Heart left ventricle (tissue), 13 donors: ENCODE measurements around the gene TRIM46.

Experiments used
- POLR2A ChIP-seq, 2 donors: fragments of 450-650 bp; IDR thresholded peaks; one replicate each; pipeline ENCODE4 v1.6.1; 2017; ENCODE audit warnings: antibody characterized with exemption in 2 of 2, mild to moderate bottlenecking in 2 of 2, moderate library complexity in 2 of 2
- TF ChIP-seq, protein P1 (sequence below), 12 donors: fragments of 200-600 bp; sonication (generic) in 4 of 12; IDR thresholded peaks; one replicate each; pipeline versions ENCODE4 v1.5.0 to v1.8.0; 2018 to 2022; ENCODE audit warnings: antibody characterized with exemption in 12 of 12, mild to moderate bottlenecking in 5 of 12
- donor health status: ischemic (EF 13 %, LVEDD 7.1; RV severe dilation, severe dysfunction).
- donor health status: DM: no; HTN: yes; CAD: no.
- donor health status: DM: no; HTN: no; CAD: no.
- donor health status: ischemic (EF 25% LVEDD 6.9; RV normal size, moderate dysfunction).
- donor health status: ischemic (EF 25% LVEDD 5.7; RV mildly dilated, moderate dysfunction).
- donor health status: ischemic (EF 35%, LVEDD 5.7; RV mildly dilated, moderate dysfunction).
- donor health status: nonischemic (EF 11% LVEDD 7.7; RV severe dilation, severe dysfunction).
- donor health status: DM: yes; HTN: yes; CAD: no.
- donor health status: PGD.
- donor health status: ischemic (EF 29% LVEDD 5.4; RV normal size, mild dysfunction).
- donor health status: nonischemic (EF 23%, LVEDD 6.1; RV moderate dilation, normal function).

DNA sequence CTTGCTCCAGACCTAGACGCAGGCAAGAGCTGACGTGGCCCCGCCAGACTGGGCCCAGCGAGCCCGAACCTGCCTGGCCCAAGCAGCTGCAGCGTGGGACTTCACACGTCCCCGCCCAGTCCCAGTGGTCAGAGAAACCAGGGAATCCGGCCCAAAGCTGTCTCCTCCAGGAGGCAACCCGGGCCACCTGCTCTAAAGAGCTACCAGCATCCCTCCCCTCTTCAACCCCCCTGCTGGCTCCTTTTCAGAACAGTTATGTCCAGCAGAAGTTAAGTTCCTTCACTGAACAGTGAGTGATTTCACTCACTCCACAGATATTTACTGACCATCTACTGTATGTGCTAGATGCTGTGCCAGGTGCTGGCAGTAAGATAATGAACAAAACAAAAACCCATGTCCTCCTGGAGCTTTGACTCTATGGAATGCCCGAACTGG, 48.1 kb upstream of the TRIM46 start:
- TF ChIP-seq POLR2A (IDR thresholded peaks at IDR 0.05), result no peak
- TF ChIP-seq, protein P1, sequence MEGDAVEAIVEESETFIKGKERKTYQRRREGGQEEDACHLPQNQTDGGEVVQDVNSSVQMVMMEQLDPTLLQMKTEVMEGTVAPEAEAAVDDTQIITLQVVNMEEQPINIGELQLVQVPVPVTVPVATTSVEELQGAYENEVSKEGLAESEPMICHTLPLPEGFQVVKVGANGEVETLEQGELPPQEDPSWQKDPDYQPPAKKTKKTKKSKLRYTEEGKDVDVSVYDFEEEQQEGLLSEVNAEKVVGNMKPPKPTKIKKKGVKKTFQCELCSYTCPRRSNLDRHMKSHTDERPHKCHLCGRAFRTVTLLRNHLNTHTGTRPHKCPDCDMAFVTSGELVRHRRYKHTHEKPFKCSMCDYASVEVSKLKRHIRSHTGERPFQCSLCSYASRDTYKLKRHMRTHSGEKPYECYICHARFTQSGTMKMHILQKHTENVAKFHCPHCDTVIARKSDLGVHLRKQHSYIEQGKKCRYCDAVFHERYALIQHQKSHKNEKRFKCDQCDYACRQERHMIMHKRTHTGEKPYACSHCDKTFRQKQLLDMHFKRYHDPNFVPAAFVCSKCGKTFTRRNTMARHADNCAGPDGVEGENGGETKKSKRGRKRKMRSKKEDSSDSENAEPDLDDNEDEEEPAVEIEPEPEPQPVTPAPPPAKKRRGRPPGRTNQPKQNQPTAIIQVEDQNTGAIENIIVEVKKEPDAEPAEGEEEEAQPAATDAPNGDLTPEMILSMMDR (IDR thresholded peaks at IDR 0.05), result no peak
